Activated naive CD4-positive, alpha-beta T cell treated with anti-CD3 and anti-CD28 coated beads, Interleukin-2, amount 50 U/mL, for 72 hours (primary cell): Measurements from ENCODE around the gene RAPGEF4. TPM values are rescaled to one million over a fixed set of nuclear protein-coding genes. Genes with fewer than 3 reads are reported as not detected.
"Not testable (repeated sequence)": the region's sequence is repeated elsewhere in the genome, so short reads cannot be mapped to it uniquely, and the experiment has no call there.

Source experiments
- ATAC-seq, 2 donors: fragments of 150-1000 bp; cut with Tn5 transposase; 2 replicates each; pipeline ENCODE4 v1.10.0; 2021; ENCODE audit warnings: mild to moderate bottlenecking in 2 of 2, moderate library complexity in 2 of 2
- DNase-seq, 2 donors: peaks; one replicate each; pipeline ENCODE4 v3.0.0; 2021 to 2022; ENCODE audit warnings: low spot score in 2 of 2
- H3K27ac Mint-ChIP-seq, 2 donors: one replicate each; pipeline ENCODE4 v1.8.0; 2022; ENCODE audit warnings: mild to moderate bottlenecking in 2 of 2, mixed read lengths in 2 of 2
- H3K36me3 Mint-ChIP-seq, 2 donors: one replicate each; pipeline ENCODE4 v1.8.0; 2022; ENCODE audit warnings: mixed read lengths in 2 of 2
- H3K9me3 Mint-ChIP-seq, 2 donors: one replicate each; pipeline ENCODE4 v1.8.0; 2022; ENCODE audit warnings: mixed read lengths in 2 of 2
- total RNA-seq, 2 donors: library from RNA; stranded (reverse); gene quantifications; one replicate each; pipeline ENCODE4 v1.2.3, GENCODE V29; 2022

Gene RAPGEF4
- total RNA-seq, 2 donors from 2014 or later: 1.0 to 1.3 TPM

DNA sequence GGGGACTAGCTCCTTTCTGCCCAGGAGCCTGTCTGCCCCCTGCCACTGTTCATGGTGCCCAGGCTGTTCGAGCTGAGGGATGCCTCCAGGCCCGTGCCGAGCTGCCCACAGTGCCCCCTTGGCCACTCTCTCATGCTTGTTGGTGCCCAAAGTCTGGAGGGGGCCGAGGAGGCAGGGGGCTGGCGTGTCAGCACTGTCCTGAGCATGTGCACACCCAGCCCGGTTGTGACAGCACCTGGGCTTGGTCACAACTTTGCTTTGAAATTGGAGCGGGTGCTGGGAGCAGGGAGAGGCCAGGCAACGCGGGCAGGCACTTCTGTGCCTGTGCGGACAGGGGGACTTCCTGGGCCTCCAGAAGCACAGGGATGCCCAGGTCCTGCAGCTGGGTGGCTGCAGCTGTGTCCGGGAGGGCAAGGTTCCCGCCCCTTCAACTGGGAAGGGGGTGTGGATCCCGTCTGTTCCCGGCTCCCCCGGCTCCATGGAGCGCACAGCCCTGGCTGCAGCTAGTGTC, 22.2 kb upstream of the RAPGEF4 start:
- no peaks in the 10 kb centered on the region for H3K9me3 Mint-ChIP-seq
- DNase-seq (no peak), ATAC-seq (no peak)
- H3K36me3 Mint-ChIP-seq: no peaks in the 10 kb centered on the region
- no peak overlapping the region for H3K27ac Mint-ChIP-seq

- Mint-ChIP-seq H3K9me3 (peaks cover 3 to 7% of the 10 kb centered on the region in 2 donors), H3K27ac (no peak overlapping the region), H3K36me3 (peaks cover 0 to 11% of the 10 kb centered on the region in 2 donors)
- ATAC-seq: no peak
- DNase-seq: no peak
Observed at GRCh38 chr2:172722481-172722880, 13.2 kb upstream of the RAPGEF4 start.

- Mint-ChIP-seq H3K9me3 (peaks cover 3 to 7% of the 10 kb centered on the region in 2 donors), H3K36me3 (peaks cover 0 to 11% of the 10 kb centered on the region in 2 donors), H3K27ac (no peak overlapping the region)
- DNase-seq: no peak
- ATAC-seq: no peak
Observed at GRCh38 chr2:172723286-172723685, 12.4 kb upstream of the RAPGEF4 start.

DNA sequence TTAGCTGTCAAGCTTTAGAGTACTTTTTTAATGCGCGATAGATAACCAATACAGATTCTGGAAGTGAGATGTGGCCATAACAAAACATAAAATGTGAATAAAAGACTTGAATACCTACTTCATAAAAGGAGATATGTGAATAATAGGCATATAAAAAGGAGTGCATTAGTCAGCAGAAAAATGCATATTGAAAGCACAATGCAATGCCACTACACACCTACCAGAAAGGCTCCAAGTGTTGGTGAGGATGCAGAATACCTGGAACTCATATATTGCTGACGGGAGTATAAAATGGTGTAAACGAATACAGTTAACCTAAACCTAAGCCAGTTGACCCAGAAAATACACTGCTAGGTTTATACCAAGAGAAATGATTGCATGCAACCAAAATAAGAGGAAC, 10.9 kb upstream of the RAPGEF4 start:
- Mint-ChIP-seq H3K36me3 (peaks cover 0 to 11% of the 10 kb centered on the region in 2 donors), H3K9me3 (peaks cover 3 to 7% of the 10 kb centered on the region in 2 donors), H3K27ac (no peak overlapping the region)
- DNase-seq: no peak
- ATAC-seq: no peak

GRCh38 chr2:172725284-172725683, 10.4 kb upstream of the RAPGEF4 start:
- no peak for DNase-seq
- Mint-ChIP-seq H3K9me3 (peaks cover 3 to 7% of the 10 kb centered on the region in 2 donors), H3K27ac (no peak overlapping the region), H3K36me3 (peaks cover 0 to 10% of the 10 kb centered on the region in 2 donors)
- no peak for ATAC-seq

DNA sequence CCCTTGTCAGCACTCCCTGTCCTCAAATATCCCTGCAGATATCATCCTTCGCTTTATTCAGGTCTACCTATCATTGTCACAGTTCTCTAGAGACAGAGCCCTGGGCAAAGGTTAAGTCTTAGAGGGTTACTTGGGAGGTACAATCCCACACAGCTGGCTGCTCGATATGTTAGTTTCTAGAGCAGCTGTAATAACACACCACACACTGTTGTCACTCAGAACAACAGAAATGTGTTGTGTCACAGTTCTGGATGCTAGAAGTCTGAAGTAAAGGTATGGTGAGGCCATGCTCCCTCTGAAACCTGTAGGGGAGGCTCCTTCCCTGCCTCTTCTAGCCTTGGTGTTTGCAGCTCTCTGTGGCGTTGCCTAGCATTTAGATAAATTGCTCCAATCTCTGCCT, 9.9 kb upstream of the RAPGEF4 start:
- DNase-seq: no peak
- H3K36me3 Mint-ChIP-seq: peaks cover 0 to 5% of the 10 kb centered on the region in 2 donors
- peaks cover under 1 to 2% of the 10 kb centered on the region in 2 donors for H3K9me3 Mint-ChIP-seq
- H3K27ac Mint-ChIP-seq: no peak overlapping the region
- ATAC-seq: no peak

- Mint-ChIP-seq H3K27ac (no peak overlapping the region), H3K36me3 (peaks cover 0 to under 1% of the 10 kb centered on the region in 2 donors), H3K9me3 (no peaks in the 10 kb centered on the region)
- no peak for DNase-seq
- ATAC-seq: no peak
Observed at GRCh38 chr2:172726172-172726735, 9.4 kb upstream of the RAPGEF4 start.

DNA sequence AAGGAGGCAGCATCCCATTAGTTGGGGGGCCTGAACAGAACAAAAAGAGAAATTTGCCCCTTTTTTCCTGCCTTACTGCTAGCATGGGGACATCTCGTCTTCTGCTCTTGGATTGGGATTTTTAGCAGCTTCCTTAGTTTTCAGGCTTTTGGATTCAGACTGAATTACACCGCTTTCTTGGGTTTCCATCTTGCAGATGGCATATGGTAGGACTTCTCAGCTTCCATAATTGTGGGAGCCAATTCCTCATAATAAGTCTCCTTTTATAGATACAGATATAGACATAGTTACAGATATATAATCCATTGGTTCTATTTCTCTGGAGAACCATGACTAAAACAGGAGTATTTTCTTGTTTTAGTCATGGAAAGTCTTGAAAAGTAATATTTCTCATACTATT, 5.2 kb upstream of the RAPGEF4 start:
- no peaks in the 10 kb centered on the region for H3K36me3 Mint-ChIP-seq
- H3K9me3 Mint-ChIP-seq: no peaks in the 10 kb centered on the region
- no peak for DNase-seq
- ATAC-seq: no peak
- H3K27ac Mint-ChIP-seq: no peak overlapping the region

DNA sequence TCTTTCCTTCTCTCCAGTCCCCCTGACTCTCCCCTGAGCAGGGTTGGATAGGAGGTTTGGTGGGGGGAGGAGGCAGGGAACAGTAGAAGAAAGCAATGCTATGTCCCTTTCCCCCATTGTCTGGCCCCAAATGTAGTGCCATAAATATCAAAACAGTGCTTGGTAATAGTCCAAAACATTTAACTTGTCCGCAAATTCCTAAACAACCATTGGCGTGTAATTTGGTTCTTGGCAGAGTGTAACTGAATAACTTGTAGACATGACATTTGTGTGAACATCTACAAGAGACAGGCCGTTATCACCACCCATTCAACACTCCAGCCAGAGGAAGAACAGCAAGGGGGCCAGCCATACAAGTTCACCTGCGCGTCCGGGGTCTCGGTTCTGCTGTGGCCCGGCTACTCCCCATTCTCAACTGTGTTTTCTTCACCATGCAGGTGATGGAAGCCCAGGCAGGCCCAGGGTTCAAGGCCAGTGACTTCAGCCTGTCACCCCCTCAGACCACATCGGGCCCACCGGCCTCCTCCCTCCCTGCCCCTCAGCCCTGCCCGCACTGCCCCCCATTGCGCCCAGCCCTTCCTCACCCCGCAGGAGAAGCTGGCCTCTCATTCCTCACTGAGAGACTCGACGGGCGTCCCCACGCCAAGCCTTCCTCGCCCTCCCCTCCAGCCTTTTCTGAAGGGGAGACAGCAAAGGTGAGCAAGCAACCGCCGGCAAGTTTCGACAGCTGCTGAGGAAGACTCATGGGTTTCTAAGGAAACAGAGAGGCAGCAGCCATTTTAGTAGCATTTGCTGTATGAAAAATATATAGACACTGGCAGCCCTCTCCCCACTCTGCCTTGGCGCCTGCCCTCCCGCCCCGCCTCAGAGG, 699 bp upstream of the RAPGEF4 start:
- Mint-ChIP-seq H3K27ac (no peak overlapping the region), H3K36me3 (peaks cover 0 to 6% of the 10 kb centered on the region in 2 donors), H3K9me3 (no peaks in the 10 kb centered on the region)
- DNase-seq: no peak
- ATAC-seq: peak; percentile 48 to 52

GRCh38 chr2:172736424-172737174, 954 bp downstream of the RAPGEF4 start:
- H3K36me3 Mint-ChIP-seq: peaks cover 0 to 6% of the 10 kb centered on the region in 2 donors
- no peak overlapping the region for H3K27ac Mint-ChIP-seq
- no peak for DNase-seq
- ATAC-seq: no peak
- H3K9me3 Mint-ChIP-seq: no peaks in the 10 kb centered on the region

DNA sequence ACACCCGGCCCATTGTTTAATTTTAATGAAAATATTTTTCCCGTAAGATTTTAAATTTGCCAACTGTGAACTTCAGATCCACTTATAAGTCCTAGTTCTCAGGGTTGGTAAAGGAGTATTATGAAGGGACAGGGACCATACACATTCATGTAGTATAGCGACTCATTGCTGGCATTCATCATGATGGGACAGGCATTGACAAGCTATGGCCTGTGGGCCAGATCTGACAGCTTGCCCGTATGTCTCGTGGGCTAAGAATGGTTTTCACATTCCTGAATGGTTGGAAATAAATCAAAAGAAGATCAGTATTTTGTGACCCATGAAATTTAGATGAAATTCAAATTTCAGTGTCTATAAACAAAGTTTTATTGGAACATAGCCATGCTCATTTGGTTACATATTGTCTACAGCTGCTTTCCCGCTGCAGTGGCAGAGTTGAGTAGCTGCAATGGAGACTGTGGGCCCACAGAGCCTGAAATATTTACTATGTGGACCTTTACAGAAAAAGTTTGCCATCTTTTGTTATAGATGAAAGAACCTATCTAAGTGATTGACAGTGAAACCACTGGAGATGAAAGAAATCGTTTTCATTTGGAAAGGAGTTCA, 4.1 kb downstream of the RAPGEF4 start:
- H3K27ac Mint-ChIP-seq: no peak overlapping the region
- ATAC-seq (no peak), DNase-seq (no peak)
- peaks cover 0 to 8% of the 10 kb centered on the region in 2 donors for H3K9me3 Mint-ChIP-seq
- H3K36me3 Mint-ChIP-seq: peaks cover 0 to 17% of the 10 kb centered on the region in 2 donors

DNA sequence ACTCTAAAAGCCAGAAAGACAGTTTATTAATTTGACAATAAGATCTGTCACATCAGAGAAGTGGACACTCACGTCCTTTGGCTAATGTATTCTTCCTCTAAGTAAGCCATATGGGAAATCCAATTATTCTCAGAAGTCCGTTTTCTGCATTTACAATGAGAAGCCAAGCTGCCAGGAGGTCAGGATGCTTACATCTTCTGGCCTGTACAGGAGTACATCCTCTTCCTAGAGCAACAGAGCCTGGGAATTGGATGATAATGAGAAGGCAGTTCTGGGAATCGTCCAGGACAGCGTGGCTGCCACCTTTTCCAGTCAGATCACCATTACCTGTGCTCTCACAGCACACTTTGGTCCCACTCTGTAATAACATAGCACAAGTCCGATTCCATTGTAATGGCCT, 5.2 kb downstream of the RAPGEF4 start:
- H3K27ac Mint-ChIP-seq: no peak overlapping the region
- ATAC-seq: no peak
- no peak for DNase-seq
- H3K36me3 Mint-ChIP-seq: peaks cover 0 to 17% of the 10 kb centered on the region in 2 donors
- peaks cover 0 to 8% of the 10 kb centered on the region in 2 donors for H3K9me3 Mint-ChIP-seq

DNA sequence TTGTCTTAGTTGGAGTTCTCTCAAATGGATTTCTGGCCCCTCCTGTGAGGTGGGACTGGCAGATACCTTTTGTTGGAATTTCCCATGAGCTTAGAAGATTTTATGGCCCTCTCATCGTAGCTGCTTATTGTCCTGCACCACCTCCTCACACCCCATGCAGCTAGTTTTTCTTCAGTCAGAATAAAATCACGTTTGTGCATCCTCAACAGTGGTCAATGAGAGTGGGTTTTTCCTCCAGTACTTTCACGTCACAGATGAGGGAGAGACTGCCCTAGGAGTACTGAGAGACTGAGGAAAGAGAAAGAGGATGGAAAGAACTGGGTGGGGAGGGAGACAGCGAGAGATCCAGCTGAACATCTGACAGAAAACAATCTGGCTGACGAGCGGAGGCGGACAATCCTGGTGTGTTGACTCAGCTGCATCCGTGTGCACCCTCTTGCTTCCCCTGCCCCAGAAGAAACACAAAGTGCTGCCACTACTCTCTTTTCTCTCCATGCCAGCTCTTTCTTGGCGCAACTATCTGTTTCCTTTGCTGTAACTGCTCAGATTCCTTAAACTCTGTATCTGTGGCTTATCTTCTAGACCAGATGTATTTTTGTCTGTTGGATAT, 7.4 kb downstream of the RAPGEF4 start:
- Mint-ChIP-seq H3K36me3 (peaks cover 0 to 13% of the 10 kb centered on the region in 2 donors), H3K27ac (no peak overlapping the region), H3K9me3 (peaks cover 0 to 8% of the 10 kb centered on the region in 2 donors)
- DNase-seq (no peak), ATAC-seq (no peak)

GRCh38 chr2:172743898-172744297, 8.3 kb downstream of the RAPGEF4 start:
- DNase-seq (no peak), ATAC-seq (no peak)
- peaks cover 0 to 16% of the 10 kb centered on the region in 2 donors for H3K36me3 Mint-ChIP-seq
- peaks cover 0 to 8% of the 10 kb centered on the region in 2 donors for H3K9me3 Mint-ChIP-seq
- H3K27ac Mint-ChIP-seq: no peak overlapping the region

DNA sequence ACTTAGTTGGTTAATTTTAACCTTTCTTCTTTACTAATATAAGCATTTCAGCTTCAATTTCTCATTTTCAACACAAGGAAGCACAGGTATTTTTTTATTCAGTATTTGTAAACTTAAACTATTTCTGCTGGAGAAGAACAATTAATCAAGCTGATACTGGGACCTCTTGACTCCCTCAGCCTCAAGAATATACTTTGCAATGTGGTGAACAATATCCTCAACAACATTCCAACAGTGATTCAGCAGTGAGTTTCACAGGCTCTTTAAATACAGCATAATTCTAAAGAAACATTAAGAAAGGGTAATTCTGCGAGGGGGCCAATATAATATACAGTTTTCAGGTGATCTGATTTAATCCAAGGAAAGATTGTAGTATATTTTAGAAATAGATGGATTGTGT, 10.0 kb downstream of the RAPGEF4 start:
- Mint-ChIP-seq H3K36me3 (peaks cover 0 to 16% of the 10 kb centered on the region in 2 donors), H3K9me3 (peaks cover 0 to 8% of the 10 kb centered on the region in 2 donors), H3K27ac (no peak overlapping the region)
- ATAC-seq (no peak), DNase-seq (no peak)

DNA sequence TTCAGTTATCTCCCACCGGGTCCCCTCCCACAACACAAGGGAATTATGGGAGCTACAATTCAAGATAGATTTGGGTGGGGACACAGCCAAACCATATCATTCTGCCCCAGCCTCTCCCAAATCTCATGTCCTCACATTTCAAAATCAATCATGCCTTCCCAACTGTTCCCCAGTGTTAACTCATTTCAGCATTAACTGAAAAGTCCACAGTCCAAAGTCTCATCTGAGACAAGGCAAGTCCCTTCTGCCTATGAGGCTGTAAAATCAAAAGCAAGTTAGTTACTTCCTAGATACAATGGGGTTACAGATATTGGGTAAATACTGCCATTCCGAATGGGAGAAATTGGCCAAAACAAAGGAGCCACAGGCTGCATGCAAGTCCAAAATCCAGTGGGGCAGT, 12.9 kb downstream of the RAPGEF4 start:
- H3K36me3 Mint-ChIP-seq: peaks cover 0 to 15% of the 10 kb centered on the region in 2 donors
- ATAC-seq, H3K27ac Mint-ChIP-seq, H3K9me3 Mint-ChIP-seq, DNase-seq: not testable (repeated sequence)
